ENCODE results near the gene LRRC17. TPM values are rescaled to one million over a fixed set of nuclear protein-coding genes. Genes with fewer than 3 reads are reported as not detected.

Gene LRRC17
- total and polyA plus RNA-seq, 9 of the 15 experiments (the other 6 are each of a cell fraction or from before 2014, with no cell fraction given) = 0.03 to 0.18 (median 0.12) TPM; not detected in 5

DNA sequence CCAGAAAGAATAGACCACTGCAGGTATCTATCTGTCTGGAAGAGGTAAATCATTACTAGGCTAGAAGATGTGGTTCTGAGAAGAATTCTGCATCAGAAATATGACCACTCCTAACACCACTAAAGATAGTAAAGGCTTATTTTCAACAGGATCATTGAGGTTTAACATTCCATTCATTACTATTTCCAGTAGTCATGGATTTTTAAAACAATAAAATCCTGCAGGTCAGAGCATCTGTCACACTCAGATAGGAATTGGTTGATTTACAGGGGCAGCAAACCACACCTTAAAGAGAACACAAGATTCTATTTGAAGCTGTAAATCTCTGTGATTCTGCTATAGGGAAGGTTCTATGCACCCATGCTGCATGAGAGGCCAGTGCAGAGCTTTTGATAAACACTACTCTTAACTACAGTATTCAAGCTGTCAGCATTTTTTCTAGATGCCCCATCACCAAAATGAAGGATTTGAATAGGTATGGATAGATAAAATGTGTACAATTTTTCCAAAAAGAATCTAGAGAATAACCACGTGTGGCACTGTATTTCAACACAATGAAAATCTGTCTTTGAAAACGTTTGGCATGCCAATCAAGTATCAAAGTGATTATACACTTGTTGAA lies 14.6 kb downstream of the LRRC17 start (continued):
- peak; percentile 47; the same call in 1 of the 2 replicates for TF ChIP-seq C11orf30 (IDR thresholded peaks at IDR 0.05; ENCODE audit: low read depth)
- TF ChIP-seq FOXK1 (CRISPR knock-in tag; IDR thresholded peaks at IDR 0.05; ENCODE audit: borderline replicate concordance) = no peak
- TF ChIP-seq MEIS2 (IDR thresholded peaks at IDR 0.05; ENCODE audit: partially characterized antibody) = peak; percentile 28
- TF ChIP-seq PHF8 (IDR thresholded peaks at IDR 0.05; ENCODE audit: borderline replicate concordance, low read length) = no peak
- TF ChIP-seq TSC22D4 (tag; IDR thresholded peaks at IDR 0.05) = no peak

DNA sequence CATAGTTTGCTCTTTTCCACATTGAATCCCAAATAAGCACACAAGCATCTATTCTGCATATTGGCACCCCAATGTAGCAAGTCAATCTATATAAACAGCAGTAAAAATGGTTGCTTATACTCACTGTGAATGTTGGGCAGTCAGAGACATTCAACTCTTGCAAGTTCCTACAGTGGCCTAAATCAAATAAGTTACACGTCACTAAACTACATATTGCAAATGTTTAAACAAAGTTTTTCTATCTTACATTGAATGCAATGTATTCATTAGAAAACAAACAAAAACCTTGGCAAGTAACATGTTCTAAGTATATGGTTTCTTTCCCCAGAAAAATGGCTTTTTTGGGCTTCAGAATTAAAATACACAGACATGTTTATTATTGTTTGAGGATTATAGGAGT lies 19.0 kb downstream of the LRRC17 start:
- in situ Hi-C loops (cut with MboI) = no loop called here
- ChIA-PET POLR2A (no interaction called here), CTCF (ENCODE audit: low intra/inter-chr PET ratio) (no interaction called here)
- Histone ChIP-seq H3K79me2 (ENCODE audit: control insufficient read depth, insufficient read depth, low read length) (peaks cover 17% of the 10 kb centered on the region), H3K27ac (ENCODE audit: extremely low read depth, low read depth, low read length) (no peak overlapping the region), H4K20me1 (replicated peaks; ENCODE audit: control insufficient read depth, insufficient read depth, low read length) (no peaks in the 10 kb centered on the region; the same call in 1 of the 2 replicates), H3K9me1 (ENCODE audit: control insufficient read depth, insufficient read depth, low read length) (no peaks in the 10 kb centered on the region), H2AFZ (ENCODE audit: low read depth, low read length) (no peak overlapping the region), H3K9ac (ENCODE audit: insufficient read depth in 1 of 2, low read depth in 2 of 2, low read length in 2 of 2) (no peak overlapping the region), H3K9me3 (replicated peaks; ENCODE audit: control insufficient read depth, insufficient read depth, low read depth, low read length) (no peaks in the 10 kb centered on the region), H3K36me3 (ENCODE audit: control insufficient read depth, insufficient read depth, low read length) (peaks cover 8% of the 10 kb centered on the region), H3K4me3 (no peak overlapping the region), H3K4me2 (ENCODE audit: insufficient read depth, low read length) (no peak overlapping the region), H3K27me3 (ENCODE audit: control insufficient read depth in 2 of 2, insufficient read depth in 2 of 2, low read length in 2 of 2) (no peaks in the 10 kb centered on the region), H3K4me1 (replicated peaks in 1 of 2; ENCODE audit: control insufficient read depth in 2 of 2, insufficient read depth in 2 of 2, low read length in 2 of 2) (peaks cover 4 to 13% of the 10 kb centered on the region in 2 experiments)
- WGBS (ENCODE audit: insufficient coverage, low coverage, missing lambda C conversion rate) = 91% methylated on average over 1 of the region's 1 CpG
- DNase-seq (ENCODE audit: extremely low read depth in 1 of 4, low spot score in 3 of 4) = no peak
- no peak for FAIRE-seq
- intact Hi-C loops (cut with micrococcal nuclease) = no loop called here
- no peak for ATAC-seq
- no TSS peak for BruUV-seq (replicated peaks)
- TF ChIP-seq, protein P1, sequence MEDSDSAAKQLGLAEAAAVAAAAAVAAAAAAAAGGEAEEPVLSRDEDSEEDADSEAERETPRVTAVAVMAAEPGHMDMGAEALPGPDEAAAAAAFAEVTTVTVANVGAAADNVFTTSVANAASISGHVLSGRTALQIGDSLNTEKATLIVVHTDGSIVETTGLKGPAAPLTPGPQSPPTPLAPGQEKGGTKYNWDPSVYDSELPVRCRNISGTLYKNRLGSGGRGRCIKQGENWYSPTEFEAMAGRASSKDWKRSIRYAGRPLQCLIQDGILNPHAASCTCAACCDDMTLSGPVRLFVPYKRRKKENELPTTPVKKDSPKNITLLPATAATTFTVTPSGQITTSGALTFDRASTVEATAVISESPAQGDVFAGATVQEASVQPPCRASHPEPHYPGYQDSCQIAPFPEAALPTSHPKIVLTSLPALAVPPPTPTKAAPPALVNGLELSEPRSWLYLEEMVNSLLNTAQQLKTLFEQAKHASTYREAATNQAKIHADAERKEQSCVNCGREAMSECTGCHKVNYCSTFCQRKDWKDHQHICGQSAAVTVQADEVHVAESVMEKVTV (CRISPR knock-in tag; IDR thresholded peaks at IDR 0.05) = no peak
- TF ChIP-seq ZNF143 (CRISPR knock-in tag; IDR thresholded peaks at IDR 0.05) = no peak
- no peak for TF ChIP-seq ZNF165 (CRISPR knock-in tag; IDR thresholded peaks at IDR 0.05; ENCODE audit: borderline replicate concordance)
- TF ChIP-seq, protein P2, sequence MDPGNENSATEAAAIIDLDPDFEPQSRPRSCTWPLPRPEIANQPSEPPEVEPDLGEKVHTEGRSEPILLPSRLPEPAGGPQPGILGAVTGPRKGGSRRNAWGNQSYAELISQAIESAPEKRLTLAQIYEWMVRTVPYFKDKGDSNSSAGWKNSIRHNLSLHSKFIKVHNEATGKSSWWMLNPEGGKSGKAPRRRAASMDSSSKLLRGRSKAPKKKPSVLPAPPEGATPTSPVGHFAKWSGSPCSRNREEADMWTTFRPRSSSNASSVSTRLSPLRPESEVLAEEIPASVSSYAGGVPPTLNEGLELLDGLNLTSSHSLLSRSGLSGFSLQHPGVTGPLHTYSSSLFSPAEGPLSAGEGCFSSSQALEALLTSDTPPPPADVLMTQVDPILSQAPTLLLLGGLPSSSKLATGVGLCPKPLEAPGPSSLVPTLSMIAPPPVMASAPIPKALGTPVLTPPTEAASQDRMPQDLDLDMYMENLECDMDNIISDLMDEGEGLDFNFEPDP (CRISPR knock-in tag; IDR thresholded peaks at IDR 0.05) = no peak
- no peak for TF ChIP-seq TRIM28 (IDR thresholded peaks at IDR 0.05)
- no peak for TF ChIP-seq HDAC8 (tag; IDR thresholded peaks at IDR 0.05)
- TF ChIP-seq HCFC1 (IDR thresholded peaks at IDR 0.05; ENCODE audit: low read depth, low read length) = no peak
- TF ChIP-seq ZFP36 (IDR thresholded peaks at IDR 0.05; ENCODE audit: low read depth, low read length, partially characterized antibody) = no peak
- no peak for TF ChIP-seq KAT7 (CRISPR knock-in tag; IDR thresholded peaks at IDR 0.05; ENCODE audit: borderline replicate concordance)
- TF ChIP-seq ZNF324 (CRISPR knock-in tag; IDR thresholded peaks at IDR 0.05) = no peak
